ENCODE measurements around the gene RBM46.
"Not testable (repeated sequence)": the region's sequence is repeated elsewhere in the genome, so short reads cannot be mapped to it uniquely, and the experiment has no call there.

Gene RBM46

GRCh38 chr4:154838155-154838554, 57.1 kb downstream of the RBM46 start:
- DNase-seq, result no peak

- no peak for DNase-seq
Observed at GRCh38 chr4:154838694-154839093, 57.6 kb downstream of the RBM46 start.

GRCh38 chr4:154854362-154854761, 73.3 kb downstream of the RBM46 start:
- no peak for DNase-seq

GRCh38 chr4:154858166-154858565, 77.1 kb downstream of the RBM46 start:
- DNase-seq, result no peak

GRCh38 chr4:154868414-154869194, 87.5 kb downstream of the RBM46 start:
- no peak for DNase-seq

- no peak for DNase-seq
Observed at GRCh38 chr4:154869301-154869700, 88.2 kb downstream of the RBM46 start.

GRCh38 chr4:154872198-154872597, 91.1 kb downstream of the RBM46 start:
- no peak for DNase-seq

GRCh38 chr4:154874049-154874448, 93.0 kb downstream of the RBM46 start:
- DNase-seq, result not testable (repeated sequence)

GRCh38 chr4:154877110-154877760, 96.2 kb downstream of the RBM46 start:
- DNase-seq, result no peak
